ENCODE results near the gene ADAM15. TPM values are rescaled to one million over a fixed set of nuclear protein-coding genes. Genes with fewer than 3 reads are reported as not detected.

Gene ADAM15, protein sequence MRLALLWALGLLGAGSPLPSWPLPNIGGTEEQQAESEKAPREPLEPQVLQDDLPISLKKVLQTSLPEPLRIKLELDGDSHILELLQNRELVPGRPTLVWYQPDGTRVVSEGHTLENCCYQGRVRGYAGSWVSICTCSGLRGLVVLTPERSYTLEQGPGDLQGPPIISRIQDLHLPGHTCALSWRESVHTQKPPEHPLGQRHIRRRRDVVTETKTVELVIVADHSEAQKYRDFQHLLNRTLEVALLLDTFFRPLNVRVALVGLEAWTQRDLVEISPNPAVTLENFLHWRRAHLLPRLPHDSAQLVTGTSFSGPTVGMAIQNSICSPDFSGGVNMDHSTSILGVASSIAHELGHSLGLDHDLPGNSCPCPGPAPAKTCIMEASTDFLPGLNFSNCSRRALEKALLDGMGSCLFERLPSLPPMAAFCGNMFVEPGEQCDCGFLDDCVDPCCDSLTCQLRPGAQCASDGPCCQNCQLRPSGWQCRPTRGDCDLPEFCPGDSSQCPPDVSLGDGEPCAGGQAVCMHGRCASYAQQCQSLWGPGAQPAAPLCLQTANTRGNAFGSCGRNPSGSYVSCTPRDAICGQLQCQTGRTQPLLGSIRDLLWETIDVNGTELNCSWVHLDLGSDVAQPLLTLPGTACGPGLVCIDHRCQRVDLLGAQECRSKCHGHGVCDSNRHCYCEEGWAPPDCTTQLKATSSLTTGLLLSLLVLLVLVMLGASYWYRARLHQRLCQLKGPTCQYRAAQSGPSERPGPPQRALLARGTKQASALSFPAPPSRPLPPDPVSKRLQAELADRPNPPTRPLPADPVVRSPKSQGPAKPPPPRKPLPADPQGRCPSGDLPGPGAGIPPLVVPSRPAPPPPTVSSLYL
- total RNA-seq: 31.5 TPM
- 10 to 100 TPM in 3 of 4 donors, 1 to 10 TPM in 1; 9.8 to 24.7 (median 17.2) TPM for polyA plus RNA-seq

DNA sequence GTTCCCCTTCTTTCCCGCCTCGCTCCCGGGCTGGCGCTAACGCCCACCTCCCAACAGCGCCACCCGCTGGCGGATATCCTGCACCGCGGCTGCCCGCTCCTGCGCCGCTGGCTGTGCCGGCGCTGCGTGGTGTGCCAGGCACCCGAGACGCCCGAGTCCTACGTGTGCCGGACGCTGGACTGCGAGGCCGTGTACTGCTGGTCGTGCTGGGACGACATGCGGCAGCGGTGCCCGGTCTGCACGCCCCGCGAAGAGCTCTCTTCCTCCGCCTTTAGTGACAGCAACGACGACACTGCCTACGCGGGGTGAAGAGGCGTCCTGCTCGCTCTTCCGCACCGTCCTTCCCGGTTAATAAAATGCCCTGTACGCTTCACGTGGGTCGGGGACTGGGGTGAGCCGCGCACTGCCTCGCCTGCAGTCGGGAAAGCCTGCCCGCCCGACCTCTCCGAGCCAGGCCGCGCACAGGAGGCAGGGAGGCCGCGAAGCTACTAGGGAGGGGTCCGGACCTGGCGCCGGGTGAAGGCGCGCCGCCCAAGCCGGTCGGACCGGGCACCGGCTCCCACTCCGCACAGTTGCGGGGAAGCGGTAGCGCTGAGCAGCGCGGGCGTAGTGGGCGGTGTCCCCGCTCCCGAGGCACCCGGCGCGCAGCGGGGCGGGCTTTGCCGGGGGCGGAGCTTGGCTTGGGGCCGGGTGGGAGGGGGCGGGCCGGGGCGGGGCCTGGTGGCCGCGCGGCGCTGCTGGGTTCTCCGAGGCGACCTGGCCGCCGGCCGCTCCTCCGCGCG is at the start of gene ADAM15:
ADAM15 (plus strand) TSS at position 757 of the 782 bp plus-strand sequence. CDS start 71 bp downstream, outside the sequence.
- H3K4me1 Mint-ChIP-seq: peaks cover 0 to 28% (median 16%) of the 10 kb centered on the region in 4 donors
- peak within 1 kb of the TSS; percentile 85 to 90 (median 86) for H3K27ac Mint-ChIP-seq
- H3K27ac ChIP-seq (ENCODE audit: insufficient read depth, low read length, poor library complexity, severe bottlenecking): peak within 1 kb of the TSS; percentile 72
- no peaks in the 10 kb centered on the region for H3K9me3 ChIP-seq (ENCODE audit: control insufficient read depth in 2 of 2, low read length in 2 of 2)
- H3K27me3 ChIP-seq (ENCODE audit: control insufficient read depth, insufficient read depth, low read length): no peaks in the 10 kb centered on the region
- DNase-seq: peak; percentile 76 to 78 (median 78)
- H3K9me3 Mint-ChIP-seq: no peaks in the 10 kb centered on the region
- H3K36me3 ChIP-seq (ENCODE audit: control insufficient read depth, insufficient read depth, low read length): no peaks in the 10 kb centered on the region
- peak within 1 kb of the TSS; percentile 51 for H3K4me3 ChIP-seq (ENCODE audit: low read depth, low read length)
- ATAC-seq (ENCODE audit: low read depth in 2 of 2): peak; percentile 75 to 82
- no peaks in the 10 kb centered on the region for H3K36me3 Mint-ChIP-seq
- no peaks in the 10 kb centered on the region for H3K27me3 Mint-ChIP-seq
- peaks cover 25% of the 10 kb centered on the region for H3K4me1 ChIP-seq (ENCODE audit: control insufficient read depth, insufficient read depth, low read length, poor library complexity, severe bottlenecking)
- H3K4me3 Mint-ChIP-seq: peak within 1 kb of the TSS; percentile 86 to 94 (median 88)

DNA sequence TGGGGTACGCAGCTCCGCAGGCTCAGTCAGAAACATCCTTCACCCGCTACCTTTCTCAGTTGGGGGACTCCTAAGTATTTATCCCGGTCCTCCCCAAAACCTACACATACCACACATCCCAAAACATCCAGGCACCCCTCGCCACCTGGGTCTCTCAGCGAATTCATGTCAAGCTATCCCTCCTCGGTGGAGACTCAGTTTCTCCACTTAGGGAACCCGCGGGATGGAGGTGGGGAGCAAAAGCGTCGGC is 49.8 kb upstream of the ADAM15 start:
- Mint-ChIP-seq H3K4me3 (peak overlapping the region; percentile 92 to 99 (median 96)), H3K36me3 (no peaks in the 10 kb centered on the region), H3K27ac (peak overlapping the region; percentile 53 to 95 (median 92)), H3K9me3 (peaks cover 0 to 2% (median 0%) of the 10 kb centered on the region in 7 donors), H3K4me1 (peaks cover 4 to 54% (median 31%) of the 10 kb centered on the region in 4 donors), H3K27me3 (no peaks in the 10 kb centered on the region)
- DNase-seq (no peak), ATAC-seq (ENCODE audit: low read depth in 2 of 2) (no peak)
- peak overlapping the region; percentile 77 for H3K4me3 ChIP-seq (ENCODE audit: low read depth, low read length)
- no peaks in the 10 kb centered on the region for H3K9me3 ChIP-seq (ENCODE audit: control insufficient read depth in 2 of 2, low read length in 2 of 2)
- peak overlapping the region; percentile 96 for H3K27ac ChIP-seq (ENCODE audit: insufficient read depth, low read length, poor library complexity, severe bottlenecking)
- H3K36me3 ChIP-seq (ENCODE audit: control insufficient read depth, insufficient read depth, low read length): no peaks in the 10 kb centered on the region
- no peaks in the 10 kb centered on the region for H3K27me3 ChIP-seq (ENCODE audit: control insufficient read depth, insufficient read depth, low read length)
- peaks cover 63% of the 10 kb centered on the region for H3K4me1 ChIP-seq (ENCODE audit: control insufficient read depth, insufficient read depth, low read length, poor library complexity, severe bottlenecking)

DNA sequence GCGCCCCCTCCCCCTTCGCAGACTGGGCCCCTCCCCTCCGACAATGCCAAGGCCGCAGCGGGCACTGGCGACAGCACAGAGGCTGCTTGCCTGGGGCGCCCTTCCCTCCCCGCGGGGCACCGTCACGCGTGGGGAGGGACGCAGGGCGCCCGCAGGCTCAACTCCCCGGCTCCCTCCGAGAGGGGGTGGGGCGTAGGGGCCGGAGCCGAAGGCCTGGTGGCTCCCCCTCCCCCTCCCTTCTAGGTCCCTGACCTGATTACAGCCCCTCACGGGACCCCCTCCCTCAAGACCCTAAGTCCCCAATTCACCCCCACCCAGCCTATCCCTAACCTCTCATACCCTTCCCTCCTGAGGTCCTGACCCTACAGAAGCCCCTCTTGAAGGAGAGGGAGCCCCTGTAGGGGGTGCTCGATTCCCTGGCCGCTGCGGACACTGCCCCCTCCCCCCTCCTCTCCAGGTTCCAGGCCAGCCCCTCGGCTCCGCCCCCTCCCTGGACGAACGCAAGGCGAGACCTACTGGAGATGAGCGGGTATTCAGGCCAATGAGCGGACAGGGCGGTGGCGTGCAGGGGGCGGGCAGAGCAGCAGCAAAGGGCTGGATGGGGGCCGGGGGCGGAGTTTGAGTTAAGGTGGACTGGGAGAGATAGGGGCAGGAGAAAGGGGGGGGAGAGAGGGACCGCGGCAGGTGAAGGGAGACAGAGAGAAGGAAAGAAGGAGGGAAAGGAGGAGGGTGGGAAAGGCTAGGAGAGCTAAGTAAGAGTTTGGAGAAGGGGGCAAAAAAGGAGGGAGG is 49.2 kb upstream of the ADAM15 start:
- H3K36me3 ChIP-seq (ENCODE audit: control insufficient read depth, insufficient read depth, low read length): no peaks in the 10 kb centered on the region
- H3K27ac ChIP-seq (ENCODE audit: insufficient read depth, low read length, poor library complexity, severe bottlenecking): peak overlapping the region; percentile 96
- peak overlapping the region; percentile 91 to 95 (median 92) for H3K27ac Mint-ChIP-seq
- H3K27me3 ChIP-seq (ENCODE audit: control insufficient read depth, insufficient read depth, low read length): no peaks in the 10 kb centered on the region
- H3K27me3 Mint-ChIP-seq: no peaks in the 10 kb centered on the region
- no peaks in the 10 kb centered on the region for H3K9me3 ChIP-seq (ENCODE audit: control insufficient read depth in 2 of 2, low read length in 2 of 2)
- peaks cover 9 to 59% (median 36%) of the 10 kb centered on the region in 4 donors for H3K4me1 Mint-ChIP-seq
- H3K4me3 ChIP-seq (ENCODE audit: low read depth, low read length): peak overlapping the region; percentile 77
- H3K4me1 ChIP-seq (ENCODE audit: control insufficient read depth, insufficient read depth, low read length, poor library complexity, severe bottlenecking): peaks cover 68% of the 10 kb centered on the region
- H3K36me3 Mint-ChIP-seq: no peaks in the 10 kb centered on the region
- DNase-seq (peak; percentile 96 to 99 (median 97)), ATAC-seq (ENCODE audit: low read depth in 2 of 2) (peak; percentile 83 to 84)
- peaks cover 0 to 2% (median 0%) of the 10 kb centered on the region in 7 donors for H3K9me3 Mint-ChIP-seq
- H3K4me3 Mint-ChIP-seq: peak overlapping the region; percentile 92 to 99 (median 96)

GRCh38 chr1:155002464-155003226 is 48.5 kb upstream of the ADAM15 start, which contains the start of gene ZBTB7B:
TSS of gene ZBTB7B (plus strand) at chr1:155002802. CDS start at chr1:155014661, 11,859 bp downstream.
- Mint-ChIP-seq H3K4me1 (peaks cover 11 to 59% (median 37%) of the 10 kb centered on the region in 4 donors), H3K27me3 (no peaks in the 10 kb centered on the region), H3K36me3 (no peaks in the 10 kb centered on the region), H3K9me3 (peaks cover 0 to 2% (median 0%) of the 10 kb centered on the region in 7 donors), H3K27ac (peak within 1 kb of the TSS; percentile 92 to 97 (median 96)), H3K4me3 (peak within 1 kb of the TSS; percentile 99)
- DNase-seq: peak in 1 of 3 donors; percentile 29
- no peaks in the 10 kb centered on the region for H3K36me3 ChIP-seq (ENCODE audit: control insufficient read depth, insufficient read depth, low read length)
- peak within 1 kb of the TSS; percentile 92 for H3K4me3 ChIP-seq (ENCODE audit: low read depth, low read length)
- ATAC-seq (ENCODE audit: low read depth in 2 of 2): peak; percentile 0 to 1
- no peaks in the 10 kb centered on the region for H3K9me3 ChIP-seq (ENCODE audit: control insufficient read depth in 2 of 2, low read length in 2 of 2)
- H3K4me1 ChIP-seq (ENCODE audit: control insufficient read depth, insufficient read depth, low read length, poor library complexity, severe bottlenecking): peaks cover 76% of the 10 kb centered on the region
- peak within 1 kb of the TSS; percentile 96 for H3K27ac ChIP-seq (ENCODE audit: insufficient read depth, low read length, poor library complexity, severe bottlenecking)
- H3K27me3 ChIP-seq (ENCODE audit: control insufficient read depth, insufficient read depth, low read length): no peaks in the 10 kb centered on the region

DNA sequence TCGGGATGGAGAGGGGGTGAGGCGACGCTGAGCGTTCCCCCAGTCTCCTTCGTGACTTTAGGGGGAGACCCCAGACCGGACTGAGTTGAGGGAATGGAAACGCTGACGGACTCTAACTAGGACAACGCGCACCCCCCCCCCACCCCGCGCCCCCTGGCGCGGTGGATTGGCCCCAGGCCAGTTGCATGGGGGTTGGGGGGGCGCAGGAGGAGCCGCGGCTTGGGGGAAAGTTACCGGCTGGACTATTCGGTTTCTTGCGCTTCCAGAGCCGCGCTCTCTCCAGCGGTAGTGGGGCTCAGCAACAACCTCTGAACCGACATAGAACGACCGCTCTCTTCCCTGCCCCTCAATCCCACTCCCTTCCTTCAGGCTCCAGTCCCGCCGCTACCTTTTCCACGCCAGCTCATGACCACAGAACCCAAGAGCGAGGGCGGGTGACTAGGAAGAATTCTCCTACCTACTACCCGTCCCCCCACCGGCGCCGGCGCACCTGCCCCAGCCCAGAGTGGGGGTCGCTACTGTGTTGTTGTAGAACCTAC is 47.8 kb upstream of the ADAM15 start:
- Mint-ChIP-seq H3K27ac (peak overlapping the region; percentile 92 to 97 (median 96)), H3K9me3 (peaks cover 0 to 2% (median 0%) of the 10 kb centered on the region in 7 donors), H3K4me1 (peaks cover 11 to 59% (median 36%) of the 10 kb centered on the region in 4 donors), H3K27me3 (no peaks in the 10 kb centered on the region), H3K4me3 (peak overlapping the region; percentile 99), H3K36me3 (no peaks in the 10 kb centered on the region)
- Histone ChIP-seq H3K4me3 (ENCODE audit: low read depth, low read length) (peak overlapping the region; percentile 92), H3K27ac (ENCODE audit: insufficient read depth, low read length, poor library complexity, severe bottlenecking) (peak overlapping the region; percentile 84), H3K36me3 (ENCODE audit: control insufficient read depth, insufficient read depth, low read length) (no peaks in the 10 kb centered on the region), H3K27me3 (ENCODE audit: control insufficient read depth, insufficient read depth, low read length) (no peaks in the 10 kb centered on the region), H3K4me1 (ENCODE audit: control insufficient read depth, insufficient read depth, low read length, poor library complexity, severe bottlenecking) (peaks cover 83% of the 10 kb centered on the region), H3K9me3 (ENCODE audit: control insufficient read depth in 2 of 2, low read length in 2 of 2) (no peaks in the 10 kb centered on the region)
- ATAC-seq (ENCODE audit: low read depth in 2 of 2) (no peak), DNase-seq (peak in 1 of 3 donors; percentile 21)

GRCh38 chr1:155003766-155004351 is 47.3 kb upstream of the ADAM15 start:
- DNase-seq: peak in 1 of 3 donors; percentile 53
- H3K9me3 Mint-ChIP-seq: peaks cover 0 to 2% (median 0%) of the 10 kb centered on the region in 7 donors
- H3K36me3 ChIP-seq (ENCODE audit: control insufficient read depth, insufficient read depth, low read length): no peaks in the 10 kb centered on the region
- no peaks in the 10 kb centered on the region for H3K27me3 Mint-ChIP-seq
- peaks cover 11 to 59% (median 32%) of the 10 kb centered on the region in 4 donors for H3K4me1 Mint-ChIP-seq
- peak overlapping the region; percentile 92 to 97 (median 96) for H3K27ac Mint-ChIP-seq
- H3K9me3 ChIP-seq (ENCODE audit: control insufficient read depth in 2 of 2, low read length in 2 of 2): no peaks in the 10 kb centered on the region
- ATAC-seq (ENCODE audit: low read depth in 2 of 2): no peak
- peaks cover 85% of the 10 kb centered on the region for H3K4me1 ChIP-seq (ENCODE audit: control insufficient read depth, insufficient read depth, low read length, poor library complexity, severe bottlenecking)
- no peaks in the 10 kb centered on the region for H3K36me3 Mint-ChIP-seq
- peak overlapping the region; percentile 92 for H3K4me3 ChIP-seq (ENCODE audit: low read depth, low read length)
- peak overlapping the region; percentile 99 for H3K4me3 Mint-ChIP-seq
- no peaks in the 10 kb centered on the region for H3K27me3 ChIP-seq (ENCODE audit: control insufficient read depth, insufficient read depth, low read length)
- H3K27ac ChIP-seq (ENCODE audit: insufficient read depth, low read length, poor library complexity, severe bottlenecking): peak overlapping the region; percentile 84
